GM12865 (cell line): ENCODE measurements around the gene RBKS.

Source experiments
- DNase-seq: peaks from one replicate; pipeline ENCODE4 v3.0.0; 2010; ENCODE audit warnings: low read depth
- H3K4me3 ChIP-seq: 2 replicates; pipeline ENCODE4 v1.5.1; 2011; ENCODE audit warnings: mild to moderate bottlenecking, low read depth, low read length, control low read depth
- TF ChIP-seq, protein P1 (sequence below): IDR thresholded peaks from 2 replicates; pipeline ENCODE4 v1.5.1; 2011; ENCODE audit warnings: low read length, control low read depth, low read depth, inconsistent platforms; ENCODE audit not compliant: insufficient read depth; ENCODE audit errors: missing control alignments

Gene RBKS

GRCh38 chr2:27763907-27764267 is 126.3 kb downstream of the RBKS start:
- TF ChIP-seq, protein P1, sequence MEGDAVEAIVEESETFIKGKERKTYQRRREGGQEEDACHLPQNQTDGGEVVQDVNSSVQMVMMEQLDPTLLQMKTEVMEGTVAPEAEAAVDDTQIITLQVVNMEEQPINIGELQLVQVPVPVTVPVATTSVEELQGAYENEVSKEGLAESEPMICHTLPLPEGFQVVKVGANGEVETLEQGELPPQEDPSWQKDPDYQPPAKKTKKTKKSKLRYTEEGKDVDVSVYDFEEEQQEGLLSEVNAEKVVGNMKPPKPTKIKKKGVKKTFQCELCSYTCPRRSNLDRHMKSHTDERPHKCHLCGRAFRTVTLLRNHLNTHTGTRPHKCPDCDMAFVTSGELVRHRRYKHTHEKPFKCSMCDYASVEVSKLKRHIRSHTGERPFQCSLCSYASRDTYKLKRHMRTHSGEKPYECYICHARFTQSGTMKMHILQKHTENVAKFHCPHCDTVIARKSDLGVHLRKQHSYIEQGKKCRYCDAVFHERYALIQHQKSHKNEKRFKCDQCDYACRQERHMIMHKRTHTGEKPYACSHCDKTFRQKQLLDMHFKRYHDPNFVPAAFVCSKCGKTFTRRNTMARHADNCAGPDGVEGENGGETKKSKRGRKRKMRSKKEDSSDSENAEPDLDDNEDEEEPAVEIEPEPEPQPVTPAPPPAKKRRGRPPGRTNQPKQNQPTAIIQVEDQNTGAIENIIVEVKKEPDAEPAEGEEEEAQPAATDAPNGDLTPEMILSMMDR, result no peak
- H3K4me3 ChIP-seq, result no peak overlapping the region
- no peak for DNase-seq

- TF ChIP-seq, protein P1, result no peak
- H3K4me3 ChIP-seq, result no peak overlapping the region
- no peak for DNase-seq
These were observed 127.0 kb downstream of the RBKS start for GRCh38 chr2:27762951-27763906.

GRCh38 chr2:27756544-27757498 is 133.4 kb downstream of the RBKS start:
- no peak overlapping the region for H3K4me3 ChIP-seq
- TF ChIP-seq, protein P1, result no peak
- no peak for DNase-seq

GRCh38 chr2:27756091-27756490 is 134.1 kb downstream of the RBKS start:
- H3K4me3 ChIP-seq, result no peak overlapping the region
- no peak for DNase-seq
- TF ChIP-seq, protein P1, result no peak

GRCh38 chr2:27754831-27755230 is 135.4 kb downstream of the RBKS start:
- DNase-seq, result no peak
- no peak overlapping the region for H3K4me3 ChIP-seq
- TF ChIP-seq, protein P1, result no peak

DNA sequence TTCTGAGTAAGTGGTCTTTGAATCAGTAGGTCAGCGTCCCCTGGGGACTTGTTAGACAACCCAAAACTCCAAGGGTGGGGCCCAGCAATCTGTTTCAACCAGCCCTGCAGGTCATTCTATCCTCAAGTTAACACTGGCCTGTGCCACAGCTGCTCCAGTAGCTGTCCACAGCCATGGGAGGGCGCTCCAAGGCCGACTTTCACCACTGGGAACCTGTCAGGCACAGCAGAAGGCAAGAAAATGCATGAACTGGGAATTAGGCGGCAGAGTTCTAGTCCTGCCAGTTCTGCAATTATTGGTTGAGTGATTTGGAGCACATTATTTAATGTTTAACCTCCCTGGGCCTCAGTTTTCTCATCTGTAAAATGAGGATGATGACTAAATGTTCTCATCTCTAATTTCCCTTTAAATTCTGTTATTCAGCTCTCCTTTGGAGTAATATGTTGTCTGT is 136.0 kb downstream of the RBKS start:
- H3K4me3 ChIP-seq, result no peak overlapping the region

More for the DNA sequence above, 136.0 kb downstream of the RBKS start:
- TF ChIP-seq, protein P1, result peak; percentile 89
- DNase-seq, result peak; percentile 73
